Muscle of arm (tissue), 12 donors: ENCODE results near the gene CFAP100. TPM values are rescaled to one million over a fixed set of nuclear protein-coding genes. Genes with fewer than 3 reads are reported as not detected.

Source experiments
- DNase-seq: peaks from one replicate; pipeline ENCODE4 v3.0.0-alpha.2; 2013
- polyA plus RNA-seq, 12 donors: library from polyadenylated mRNA; unstranded; fragments of 120-200 nt; gene quantifications; one replicate each; pipeline ENCODE4 v1.2.1, GENCODE V29; 2013; ENCODE audit not compliant: insufficient read length in 12 of 12

The CFAP100 gene
- polyA plus RNA-seq, 12 donors = 0.12 to 1.1 (median 0.93) TPM; not detected in 6

DNA sequence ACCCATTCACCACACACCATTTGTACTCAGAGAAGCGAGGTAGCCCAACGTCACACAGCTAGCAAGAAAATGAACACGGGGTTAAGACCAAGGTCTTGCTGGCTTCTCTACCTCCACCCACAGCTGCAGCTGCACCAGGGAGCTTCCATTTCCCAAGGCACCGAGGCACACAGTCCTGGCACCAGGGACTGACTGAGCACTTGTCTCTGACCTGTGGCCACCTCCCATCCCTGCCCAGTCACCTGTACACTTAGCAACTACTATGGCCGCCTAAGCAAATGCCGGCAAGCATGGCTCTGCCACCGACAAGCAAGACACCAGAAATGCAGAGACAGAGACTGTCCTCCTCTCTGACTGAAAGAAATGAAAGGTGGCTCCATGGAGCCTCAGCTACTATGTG, 65.7 kb downstream of the CFAP100 start:
- DNase-seq = no peak

DNA sequence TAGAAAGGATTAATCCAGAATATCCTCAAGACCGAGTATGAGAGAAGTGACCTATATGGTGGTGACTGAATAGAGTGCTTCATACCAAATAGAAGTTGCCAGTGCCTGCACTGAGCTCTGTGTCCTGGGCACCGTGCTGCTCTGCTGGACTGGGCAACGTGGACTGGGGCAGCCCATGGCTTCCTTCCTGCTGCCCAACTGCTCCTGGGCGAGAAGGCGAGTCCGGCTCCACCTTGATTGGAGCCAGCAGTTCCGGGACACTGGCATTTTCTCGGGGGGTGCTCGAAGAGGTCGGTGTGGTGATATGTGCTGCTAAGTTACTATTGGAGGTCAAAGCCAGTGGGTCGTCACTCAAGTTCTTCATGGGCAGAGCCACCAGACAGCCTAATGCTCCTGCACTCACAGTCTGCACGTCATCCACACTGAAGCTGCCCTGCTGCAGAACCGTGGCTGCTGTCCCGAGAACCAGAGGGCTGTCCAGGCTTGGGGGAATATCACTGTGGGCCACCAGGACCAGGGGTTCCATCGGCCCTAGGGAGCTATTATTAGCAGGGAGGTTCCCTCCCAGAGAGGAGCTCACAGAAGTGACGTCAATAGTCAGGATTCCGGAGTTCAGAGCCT, 66.9 kb downstream of the CFAP100 start:
- no peak for DNase-seq

DNA sequence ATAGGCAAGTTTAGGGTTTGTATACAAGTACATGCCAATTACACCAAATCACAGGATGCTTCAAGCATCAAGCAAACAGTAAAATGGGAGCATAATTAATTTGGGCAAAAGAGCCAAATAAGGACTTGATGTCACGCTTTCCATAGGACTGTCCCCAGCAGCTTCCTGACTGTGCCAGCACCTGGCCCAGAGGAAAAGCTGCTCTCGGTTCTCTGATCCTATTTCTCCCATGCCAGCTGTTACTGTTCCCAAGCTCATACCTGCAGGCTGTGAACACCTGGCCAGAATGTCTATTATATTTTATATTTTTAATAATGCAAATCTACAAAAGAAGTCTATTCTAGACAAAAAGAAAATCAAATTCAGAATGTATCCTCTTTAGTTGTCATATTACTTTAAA, 68.8 kb downstream of the CFAP100 start:
- DNase-seq = no peak

DNA sequence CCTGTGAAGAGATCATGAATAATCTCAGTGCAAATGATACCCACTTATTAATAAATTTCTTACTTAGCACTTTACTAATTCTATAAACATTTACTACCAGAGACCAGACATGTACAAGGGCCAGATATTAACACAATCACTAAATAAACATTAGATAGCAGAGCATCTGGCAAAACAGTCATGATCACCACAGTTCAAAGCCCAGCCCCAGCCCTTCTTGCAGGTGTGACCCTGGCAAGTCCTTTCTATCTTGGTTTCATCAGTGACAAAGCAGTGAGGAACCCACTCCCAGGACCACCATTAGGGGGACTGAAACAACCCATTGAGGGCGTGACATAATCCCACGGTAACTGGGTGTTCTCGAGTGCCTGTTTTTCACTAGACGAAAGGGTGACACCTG, 69.4 kb downstream of the CFAP100 start:
- DNase-seq = no peak

DNA sequence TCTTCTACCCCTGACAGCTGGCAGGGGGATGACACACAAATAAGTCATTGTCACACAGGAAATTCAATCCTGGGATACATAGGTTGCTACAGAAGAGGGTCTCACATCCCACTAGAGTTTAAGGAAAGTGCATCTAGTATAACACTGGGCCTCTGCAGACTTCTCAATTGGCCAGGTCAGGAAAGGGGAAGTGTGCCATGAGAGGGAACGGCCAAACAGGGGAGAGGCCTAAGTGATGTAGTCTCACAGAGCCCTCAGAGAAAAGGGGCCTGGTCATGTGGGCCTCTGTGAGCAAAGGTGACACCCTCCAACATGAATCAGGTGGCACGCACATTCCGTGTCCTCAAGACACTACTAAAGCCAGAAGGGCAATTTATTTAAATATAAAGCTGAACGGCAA, 69.8 kb downstream of the CFAP100 start:
- DNase-seq = no peak

DNA sequence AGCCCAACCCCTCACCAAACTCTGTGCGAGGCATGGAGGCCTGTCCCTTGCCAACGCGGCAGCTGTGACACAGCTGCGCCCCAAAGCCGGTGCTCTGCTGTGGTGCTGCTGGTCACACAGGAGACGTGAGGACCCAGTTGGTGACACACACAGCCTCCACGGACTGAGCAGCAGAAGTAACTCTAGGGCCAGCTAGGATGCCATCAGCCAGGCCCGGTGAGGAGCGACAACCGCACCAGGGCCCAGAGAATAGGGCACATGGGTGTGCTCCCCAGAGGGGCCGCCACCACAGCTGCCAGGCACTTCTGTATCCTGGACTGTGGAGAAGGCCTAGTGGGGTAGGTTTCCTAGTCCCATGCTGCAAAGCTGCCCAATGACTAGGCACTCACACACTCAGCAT, 70.3 kb downstream of the CFAP100 start:
- DNase-seq = no peak

DNA sequence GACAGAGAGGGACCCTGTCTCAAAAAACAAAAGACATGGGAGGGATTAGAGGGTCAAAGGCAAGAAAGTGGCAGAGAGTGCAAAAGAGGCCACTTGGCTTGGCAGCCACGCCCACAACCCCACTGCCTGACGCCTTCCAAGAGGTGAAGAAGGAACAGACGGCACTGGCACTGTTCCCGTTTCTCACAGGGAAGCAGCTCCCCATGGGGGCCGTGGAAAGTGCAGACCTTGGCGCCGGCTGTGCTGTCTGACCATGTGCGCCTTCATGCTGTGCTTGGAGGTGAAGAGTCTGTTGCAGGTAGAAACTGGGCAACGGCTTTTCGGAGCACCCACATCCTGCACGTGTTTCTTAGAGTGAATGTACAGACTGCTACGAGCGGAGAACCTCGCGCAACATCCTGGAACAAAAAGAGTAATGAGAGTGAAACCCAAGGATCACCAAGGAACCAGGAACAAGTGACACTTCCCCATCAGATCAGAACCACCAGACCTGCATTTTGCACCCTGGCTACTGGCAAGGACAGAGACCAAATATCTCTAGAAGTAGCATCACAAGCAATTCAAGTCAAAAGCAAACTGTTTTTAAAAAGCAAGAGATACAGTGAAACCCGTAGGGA, 71.3 kb downstream of the CFAP100 start:
- DNase-seq = no peak

DNA sequence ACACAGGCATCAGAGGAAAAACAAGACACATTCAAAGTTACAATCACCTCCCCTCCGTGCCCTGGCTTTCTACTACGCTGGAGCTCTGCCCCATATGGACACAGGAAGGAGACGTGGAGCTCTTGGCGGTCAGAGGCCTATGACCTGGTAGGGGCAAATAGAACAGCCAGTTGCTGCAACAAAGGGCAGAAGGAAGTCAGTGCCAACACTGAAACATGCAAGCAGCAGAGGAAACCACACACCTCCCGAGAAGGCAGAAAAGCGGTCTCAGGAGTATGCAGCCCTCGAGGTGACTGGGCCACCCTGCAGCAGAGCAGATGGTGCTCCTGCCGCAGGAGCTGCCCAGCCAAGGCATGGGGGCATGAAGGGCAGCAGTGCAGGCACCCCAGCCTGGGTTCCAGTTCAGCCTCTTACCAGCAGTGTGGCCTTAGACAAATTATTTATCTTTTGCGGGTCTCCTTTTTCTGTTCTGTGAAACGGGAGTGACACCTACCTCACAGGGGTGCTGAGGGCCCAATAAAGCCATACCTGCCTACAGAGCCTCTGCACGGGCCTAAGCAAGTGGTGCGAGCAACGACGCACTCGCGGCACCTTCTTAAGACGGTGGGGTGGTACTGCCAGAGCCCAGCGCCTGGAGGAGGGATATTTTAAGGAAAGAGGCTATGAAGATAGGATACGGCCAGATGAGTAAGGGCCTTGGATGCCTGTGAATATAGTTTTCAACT, 72.3 kb downstream of the CFAP100 start:
- DNase-seq = no peak

DNA sequence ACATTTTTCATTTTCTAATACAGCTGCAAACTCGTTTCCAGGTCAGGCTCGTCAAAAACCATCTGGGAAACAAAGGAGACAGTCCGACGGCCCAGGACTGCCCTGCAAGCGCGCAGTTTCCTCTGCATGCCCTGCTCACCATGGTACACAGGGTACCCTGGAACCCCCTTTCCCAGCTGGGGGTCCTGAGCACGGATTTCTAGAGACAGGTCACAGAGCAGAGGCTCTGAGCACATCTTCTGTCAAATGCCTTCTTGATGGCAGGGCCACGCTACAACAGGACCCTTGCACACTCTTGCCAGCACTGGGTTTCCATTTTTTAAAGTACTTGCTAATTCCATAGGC, 72.9 kb downstream of the CFAP100 start:
- no peak for DNase-seq

DNA sequence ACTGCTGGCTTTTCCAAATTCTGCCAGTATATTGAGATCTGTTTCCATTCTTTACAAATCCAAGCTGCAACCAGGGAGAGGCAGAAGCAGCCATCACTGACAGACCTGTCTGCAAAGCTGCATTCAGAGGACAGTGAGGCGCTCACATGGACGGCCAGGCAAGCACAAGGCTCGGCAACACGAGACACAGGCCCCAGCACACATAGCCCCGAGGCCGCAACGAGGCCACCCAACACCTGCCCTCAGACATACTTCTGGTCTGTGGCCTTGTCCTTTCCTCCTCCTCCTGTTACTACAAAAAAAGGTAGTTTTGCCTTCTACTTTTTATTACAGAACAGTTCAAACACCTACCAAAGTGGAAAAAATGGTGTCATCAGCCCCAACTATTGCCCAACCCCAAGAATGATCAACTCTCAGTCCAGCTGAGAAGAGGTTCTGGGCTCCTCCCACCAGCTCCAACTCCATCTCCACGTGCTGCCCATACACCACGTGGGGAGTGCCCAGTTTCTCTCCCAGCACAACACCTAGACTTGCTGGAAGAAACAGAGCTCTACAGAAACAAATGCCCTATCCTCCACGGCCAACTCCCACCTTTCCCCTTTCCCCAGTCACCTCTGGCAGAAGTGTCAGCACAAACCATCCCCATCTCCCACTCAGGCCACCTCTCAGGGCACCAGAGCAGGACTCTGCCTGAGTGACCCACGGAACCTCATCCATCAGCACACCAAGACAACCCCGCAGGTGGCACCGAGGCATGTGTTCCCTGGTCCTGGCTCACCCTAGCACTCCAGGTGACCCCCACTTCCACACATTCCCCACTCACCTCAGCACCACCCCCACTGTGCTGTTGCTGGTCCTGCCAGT, 73.6 kb downstream of the CFAP100 start:
- DNase-seq = no peak

DNA sequence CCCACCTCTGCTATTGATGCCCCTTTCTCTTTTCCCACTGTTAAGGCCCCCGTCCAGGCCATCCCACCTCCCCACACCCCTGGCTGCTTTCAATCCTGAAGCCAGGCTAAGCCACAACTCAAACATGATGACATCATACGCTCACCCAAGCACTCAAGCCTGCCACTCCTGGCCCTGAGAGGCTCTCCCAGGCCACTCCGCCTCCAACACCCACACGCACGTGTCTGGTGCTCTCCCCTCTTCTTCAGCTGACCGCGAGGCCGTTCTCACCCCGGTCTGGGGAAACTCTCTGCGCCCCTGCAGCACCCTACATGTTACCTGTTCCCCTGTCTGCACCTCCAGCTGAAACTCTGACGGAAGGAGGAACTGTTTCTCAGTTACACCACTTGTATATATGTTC, 74.8 kb downstream of the CFAP100 start:
- DNase-seq = no peak

DNA sequence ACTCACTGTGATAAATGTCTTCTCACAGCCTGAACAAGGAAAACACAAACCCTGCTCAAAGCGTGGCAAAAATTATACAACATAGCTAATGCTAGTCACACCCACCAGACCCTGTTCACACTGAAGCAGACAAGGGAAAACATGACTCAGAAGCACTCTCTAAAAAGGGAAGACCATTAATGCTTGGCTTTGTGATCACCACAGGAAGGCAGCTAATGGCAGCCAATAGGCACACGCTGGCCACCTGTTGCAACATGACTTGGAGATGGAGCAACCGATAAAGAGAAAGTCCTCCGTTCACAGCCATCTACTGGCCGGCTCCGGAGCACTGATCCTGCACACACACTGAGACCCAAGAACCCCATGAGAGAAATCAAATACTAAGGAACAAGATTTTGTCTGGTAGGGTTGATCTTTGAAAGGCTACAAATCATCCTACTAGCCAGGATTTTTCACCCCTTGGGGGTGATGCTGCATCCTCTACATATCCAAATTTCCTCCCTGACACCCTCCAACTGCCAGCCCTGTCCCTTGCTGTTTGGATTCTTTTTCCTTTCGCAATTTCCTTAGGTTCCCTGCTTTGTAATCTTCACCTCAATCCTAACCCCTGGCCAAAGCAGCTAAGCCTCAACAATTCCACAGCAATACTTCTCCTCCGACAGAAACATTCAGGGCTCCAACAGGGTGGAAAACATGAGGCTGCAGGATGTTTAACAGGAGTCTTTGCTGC, 77.7 kb downstream of the CFAP100 start:
- DNase-seq = no peak

DNA sequence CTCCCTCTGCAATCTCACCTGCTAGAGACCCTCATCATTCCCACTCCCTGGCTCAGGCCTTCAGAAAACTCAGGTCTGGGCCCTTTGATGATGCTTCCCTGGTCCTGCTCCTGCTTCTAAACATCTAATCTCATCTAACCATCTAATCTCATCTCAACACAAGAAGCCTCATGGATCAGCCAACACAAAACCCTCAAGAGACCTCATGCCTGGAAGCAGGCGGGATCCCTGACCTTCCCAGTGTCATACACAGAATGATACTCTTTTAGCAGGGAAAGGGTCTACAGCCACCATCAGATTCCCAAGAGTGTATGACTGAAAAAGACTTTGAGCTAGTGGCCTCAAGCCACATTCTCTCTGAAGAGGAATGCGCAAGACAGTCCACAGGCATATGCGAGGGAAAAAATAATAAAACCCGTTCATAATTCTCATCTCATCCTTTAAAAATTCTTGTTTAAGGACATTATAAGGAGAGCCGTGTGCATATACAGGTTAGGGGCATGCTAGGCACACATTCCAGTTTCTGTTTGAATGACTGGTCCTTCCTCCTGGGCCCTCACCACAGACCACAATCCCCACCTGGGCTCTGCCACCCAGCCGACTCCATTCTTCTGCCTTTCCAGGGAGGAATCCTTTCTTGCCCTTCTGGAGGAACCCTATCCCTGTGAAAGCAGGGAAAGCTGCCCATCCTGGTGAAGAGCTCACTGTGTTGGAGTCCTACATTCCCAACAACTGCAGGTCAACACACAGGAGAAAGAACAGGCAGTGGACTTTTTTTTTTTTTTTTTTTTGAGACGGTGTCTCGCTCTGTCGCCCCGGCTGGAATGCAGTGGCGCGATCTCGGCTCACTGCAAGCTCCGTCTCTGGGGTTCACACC, 78.8 kb downstream of the CFAP100 start:
- no peak for DNase-seq

DNA sequence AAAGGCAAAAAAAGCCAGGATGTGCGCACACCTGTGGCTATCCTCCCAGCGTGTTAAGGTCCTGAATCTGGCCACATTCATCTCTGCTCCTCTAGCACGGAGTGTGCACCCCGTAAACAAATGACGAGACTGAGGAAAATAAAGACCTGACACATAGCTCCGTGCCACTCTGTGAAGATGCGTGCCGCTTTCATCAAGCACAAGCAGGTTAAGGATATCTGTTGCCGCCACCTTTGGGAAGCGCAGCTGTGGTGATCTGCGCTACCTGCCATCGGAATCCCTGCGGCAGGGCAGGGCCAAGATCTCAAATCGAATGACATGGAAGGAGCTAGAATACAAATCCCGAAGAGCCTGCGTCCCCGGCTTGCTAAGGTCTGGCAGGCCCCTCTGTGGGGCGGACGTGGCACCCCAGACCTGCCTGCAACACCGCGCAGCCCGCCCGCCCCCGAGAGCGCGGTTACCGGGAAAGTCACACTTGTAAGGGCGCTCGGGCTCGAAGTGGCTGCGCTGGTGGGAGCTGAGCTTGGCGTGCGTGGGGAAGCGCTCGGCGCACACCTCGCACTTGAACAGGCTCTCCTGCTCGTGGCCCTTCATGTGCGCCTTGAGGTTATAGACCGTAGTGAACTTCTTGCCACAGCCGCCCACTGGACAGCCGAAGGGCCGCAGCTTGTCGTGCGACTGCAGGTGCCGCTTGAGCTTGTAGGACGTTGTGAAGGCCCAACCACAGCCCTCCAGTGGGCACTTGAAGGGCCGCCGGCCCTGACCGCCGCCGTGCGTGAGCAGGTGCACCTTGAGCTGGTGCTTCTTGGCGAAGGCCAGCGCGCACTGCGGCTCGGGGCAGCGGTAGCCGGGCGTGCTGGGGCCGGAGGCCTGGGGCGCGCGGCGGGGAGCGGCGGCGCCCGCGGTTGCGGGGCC, 80.0 kb downstream of the CFAP100 start:
- DNase-seq = no peak

DNA sequence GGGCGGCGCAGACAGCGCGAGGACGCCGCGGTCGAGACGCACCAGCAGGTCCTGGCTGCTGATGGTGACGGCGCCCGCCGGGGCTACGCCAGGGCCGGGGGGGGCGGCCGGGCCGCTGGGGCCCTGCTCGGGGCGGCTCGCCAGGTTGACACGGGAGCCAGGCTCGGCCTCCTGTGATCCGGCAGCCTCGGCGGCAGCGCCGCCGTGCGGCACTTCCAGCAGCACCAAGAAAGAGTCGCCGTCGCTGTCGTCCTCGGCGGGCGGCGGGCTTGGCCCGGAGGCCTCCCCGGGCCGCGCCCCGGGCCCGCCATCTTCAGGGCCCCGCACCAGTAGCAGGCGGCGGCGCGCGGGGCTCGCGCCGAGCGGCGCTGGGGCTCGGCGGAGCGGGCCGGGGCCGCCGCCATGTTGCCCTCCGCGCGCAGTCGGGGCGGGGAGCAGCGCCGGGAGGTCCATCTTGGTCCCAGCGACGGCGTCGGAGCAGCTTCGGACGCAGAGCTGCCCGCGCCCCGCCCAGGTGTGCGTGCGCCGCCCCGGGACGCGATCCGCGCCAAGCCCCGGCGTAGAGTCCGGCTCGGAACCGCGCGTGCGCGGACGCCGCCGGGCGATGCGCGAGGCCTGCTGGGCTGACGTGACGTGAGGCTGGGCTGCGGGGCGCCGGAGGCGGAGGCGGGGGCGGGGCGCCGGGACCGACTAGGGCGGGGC, 80.9 kb downstream of the CFAP100 start, which contains the start of gene ZXDC:
ZXDC (minus strand) TSS at position 479 of the 702 bp plus-strand sequence; CDS start at position 453, 26 bp downstream.
- DNase-seq = peak; percentile 93

DNA sequence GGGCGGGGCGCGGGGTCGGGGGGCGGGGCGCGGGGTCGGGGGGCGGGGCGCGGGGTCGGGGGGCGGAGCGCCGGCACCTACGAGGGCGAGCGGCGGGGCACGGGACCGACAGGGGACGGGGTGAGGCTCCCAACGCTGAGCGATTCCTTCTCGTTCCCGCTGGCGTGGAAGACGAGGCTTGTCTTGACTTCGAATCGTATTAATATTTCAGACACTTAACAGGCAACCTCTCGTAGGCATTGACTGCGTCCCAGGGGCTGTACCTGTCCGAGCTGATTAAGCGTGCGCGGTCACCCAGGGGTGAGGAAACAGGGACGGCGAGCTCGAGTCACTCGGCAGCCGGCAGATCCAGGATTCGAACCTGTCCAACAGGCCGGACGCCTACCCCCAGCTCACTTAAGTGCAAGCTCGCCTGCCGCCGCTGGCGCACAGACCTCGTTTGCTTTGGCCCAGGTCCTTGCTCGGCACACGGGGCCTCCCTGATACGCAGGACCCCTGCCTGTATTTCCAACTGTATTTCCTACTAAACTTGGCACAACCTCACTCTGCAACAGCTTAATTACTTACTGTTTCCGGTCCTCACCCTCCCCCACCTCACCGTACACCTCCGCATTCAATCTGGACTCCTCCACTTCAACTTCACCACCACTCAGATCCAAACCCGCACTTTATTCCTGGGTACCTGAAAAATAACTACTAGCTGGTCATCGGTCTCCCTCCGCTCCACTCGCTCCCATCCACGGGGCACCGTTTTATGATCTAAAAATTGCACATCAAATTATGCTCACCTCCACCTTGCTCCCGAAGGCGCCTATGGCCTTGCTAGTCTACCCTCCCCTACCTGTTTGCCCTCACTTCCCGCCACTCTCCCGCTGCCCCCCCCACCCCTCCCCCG, 81.7 kb downstream of the CFAP100 start:
- peak; percentile 57 for DNase-seq

DNA sequence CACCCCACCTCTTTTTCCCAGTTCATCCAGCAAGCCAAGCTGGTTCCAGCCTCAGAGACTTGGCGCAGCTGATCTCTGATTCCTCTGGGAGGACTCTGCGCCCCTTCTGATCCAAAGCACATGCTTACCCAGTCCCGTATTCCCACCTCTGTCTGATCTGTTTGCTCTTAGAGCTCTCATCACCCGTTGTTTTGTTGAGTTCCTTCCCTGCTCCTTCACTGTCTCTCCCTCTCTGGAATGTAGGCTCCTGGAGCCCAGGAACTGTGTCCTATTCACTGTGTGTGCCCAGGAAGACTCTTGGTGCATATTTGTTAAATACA, 82.3 kb downstream of the CFAP100 start:
- DNase-seq = no peak
